OCI-M1 (cell line): Measurements from ENCODE around the gene MATK.

Experiments used
- DNase-seq: peaks from one replicate; lab custom pipeline; 2025; lab: John Stamatoyannopoulos, UW

The MATK gene

DNA sequence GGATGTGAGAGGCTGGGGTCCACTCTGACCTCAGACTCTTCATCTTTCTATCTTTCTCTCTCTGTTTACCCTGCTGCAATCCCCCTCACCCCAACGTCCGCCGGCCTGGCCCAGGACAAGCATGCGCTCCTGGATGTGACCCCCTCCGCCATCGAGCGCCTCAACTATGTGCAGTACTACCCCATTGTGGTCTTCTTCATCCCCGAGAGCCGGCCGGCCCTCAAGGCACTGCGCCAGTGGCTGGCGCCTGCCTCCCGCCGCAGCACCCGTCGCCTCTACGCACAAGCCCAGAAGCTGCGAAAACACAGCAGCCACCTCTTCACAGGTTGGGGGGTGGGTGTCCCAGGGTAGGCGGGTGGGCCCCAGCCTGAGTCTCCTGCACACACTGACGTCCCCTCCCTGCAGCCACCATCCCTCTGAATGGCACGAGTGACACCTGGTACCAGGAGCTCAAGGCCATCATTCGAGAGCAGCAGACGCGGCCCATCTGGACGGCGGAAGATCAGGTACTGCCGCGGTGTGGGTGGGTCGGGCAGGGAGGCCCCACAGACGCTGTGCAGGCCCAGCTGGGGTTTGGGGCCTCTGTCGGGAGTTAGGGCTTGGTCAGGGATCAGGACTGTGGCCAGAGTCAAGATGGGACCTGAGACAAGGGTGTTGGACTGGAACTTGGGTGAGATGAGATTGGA, 39.7 kb downstream of the MATK start:
- no peak for DNase-seq

DNA sequence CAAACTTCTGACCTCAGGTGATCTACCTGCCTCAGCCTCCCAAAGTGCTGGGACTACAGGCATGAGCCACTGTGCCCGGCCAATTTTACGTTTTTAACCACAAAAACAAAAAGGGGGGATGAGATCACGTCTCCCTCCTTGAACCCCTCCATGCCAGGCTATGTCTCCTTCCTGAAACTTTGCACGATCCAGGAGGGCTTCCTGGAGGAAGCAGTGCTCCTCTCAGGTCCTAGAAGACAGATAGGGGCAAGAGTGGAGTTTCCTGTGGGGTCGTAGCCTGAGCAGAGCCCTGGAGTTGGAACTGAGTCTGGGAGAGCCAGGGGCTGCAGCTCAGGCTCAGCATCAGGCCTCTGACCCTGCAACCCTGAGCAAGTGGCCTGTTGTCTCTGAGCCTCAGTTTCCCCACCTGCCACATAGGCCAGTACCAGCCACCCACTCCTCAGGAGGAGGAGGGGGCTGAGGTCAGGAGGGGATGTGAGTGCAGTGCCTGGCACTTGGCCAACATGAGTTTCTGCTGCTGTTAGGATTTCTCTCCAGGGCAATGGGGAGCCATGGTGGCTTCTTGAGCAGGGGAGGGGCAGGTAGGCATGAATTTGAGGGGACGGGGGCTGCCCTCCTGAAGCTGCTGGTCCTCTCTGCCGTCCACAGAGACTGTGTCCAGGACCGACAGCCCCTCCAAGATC, 40.7 kb downstream of the MATK start:
- DNase-seq, result no peak

DNA sequence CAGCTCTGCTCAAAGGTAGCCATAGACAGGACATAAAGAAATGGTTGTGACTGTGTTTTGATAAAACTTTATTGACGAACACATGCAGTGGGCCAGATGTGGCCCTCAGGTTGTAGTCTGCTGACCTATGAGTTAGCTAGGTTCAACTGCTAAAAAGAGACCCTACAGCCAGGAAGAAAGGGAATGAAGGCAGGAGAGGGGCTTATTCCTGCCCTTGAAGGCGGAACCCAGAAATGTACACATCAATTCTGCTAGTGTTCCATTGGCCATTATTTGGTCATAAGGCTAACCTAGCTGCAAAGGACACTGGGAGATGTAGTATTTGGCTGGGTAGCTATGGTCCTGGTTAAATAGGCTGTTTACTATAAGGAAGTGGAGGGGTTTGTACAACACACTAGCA, 42.7 kb downstream of the MATK start:
- DNase-seq, result peak; percentile 65

DNA sequence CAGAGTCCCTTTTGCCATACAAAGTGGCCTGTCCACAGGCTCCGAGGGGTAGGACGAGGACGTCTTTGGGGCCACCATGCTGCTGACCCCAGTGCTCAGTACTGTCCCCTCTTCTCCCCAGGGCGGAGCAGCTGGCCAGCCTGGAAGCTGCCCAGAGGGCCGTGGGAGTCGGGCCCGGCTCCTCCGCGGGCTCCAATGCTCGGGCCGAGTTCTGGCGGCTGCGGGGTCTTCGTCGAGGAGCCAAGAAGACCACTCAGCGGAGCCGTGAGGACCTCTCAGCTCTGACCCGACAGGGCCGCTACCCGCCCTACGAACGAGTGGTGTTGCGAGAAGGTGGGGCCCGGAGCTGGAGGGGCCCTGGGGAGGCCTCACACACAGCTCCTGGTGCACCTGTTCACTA, 45.8 kb downstream of the MATK start:
- no peak for DNase-seq

DNA sequence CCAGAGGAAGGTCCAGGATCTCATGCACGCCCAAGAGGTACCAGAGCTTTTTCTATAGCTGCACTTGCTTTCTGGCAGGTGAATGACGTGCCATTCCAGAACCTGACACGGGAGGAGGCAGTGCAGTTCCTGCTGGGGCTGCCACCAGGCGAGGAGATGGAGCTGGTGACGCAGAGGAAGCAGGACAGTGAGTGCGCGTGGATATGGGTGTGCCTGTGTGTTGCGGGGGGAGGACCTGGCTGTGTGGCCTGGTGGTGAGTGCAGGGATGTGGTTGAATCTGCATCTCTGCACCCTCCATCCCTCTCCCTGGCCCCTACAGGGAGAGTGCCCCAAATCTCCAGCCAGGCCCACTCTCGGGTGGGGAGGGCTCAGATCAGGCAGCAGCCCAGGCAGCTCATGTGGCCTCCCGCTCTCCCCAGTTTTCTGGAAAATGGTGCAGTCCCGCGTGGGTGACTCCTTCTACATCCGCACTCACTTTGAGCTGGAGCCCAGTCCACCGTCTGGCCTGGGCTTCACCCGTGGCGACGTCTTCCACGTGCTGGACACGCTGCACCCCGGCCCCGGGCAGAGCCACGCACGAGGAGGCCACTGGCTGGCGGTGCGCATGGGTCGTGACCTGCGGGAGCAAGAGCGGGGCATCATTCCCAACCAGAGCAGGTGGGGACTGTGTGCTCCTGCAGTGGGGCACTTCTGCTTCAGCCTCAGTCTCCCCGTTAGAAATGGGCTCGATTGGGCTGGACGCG, 47.5 kb downstream of the MATK start:
- no peak for DNase-seq

DNA sequence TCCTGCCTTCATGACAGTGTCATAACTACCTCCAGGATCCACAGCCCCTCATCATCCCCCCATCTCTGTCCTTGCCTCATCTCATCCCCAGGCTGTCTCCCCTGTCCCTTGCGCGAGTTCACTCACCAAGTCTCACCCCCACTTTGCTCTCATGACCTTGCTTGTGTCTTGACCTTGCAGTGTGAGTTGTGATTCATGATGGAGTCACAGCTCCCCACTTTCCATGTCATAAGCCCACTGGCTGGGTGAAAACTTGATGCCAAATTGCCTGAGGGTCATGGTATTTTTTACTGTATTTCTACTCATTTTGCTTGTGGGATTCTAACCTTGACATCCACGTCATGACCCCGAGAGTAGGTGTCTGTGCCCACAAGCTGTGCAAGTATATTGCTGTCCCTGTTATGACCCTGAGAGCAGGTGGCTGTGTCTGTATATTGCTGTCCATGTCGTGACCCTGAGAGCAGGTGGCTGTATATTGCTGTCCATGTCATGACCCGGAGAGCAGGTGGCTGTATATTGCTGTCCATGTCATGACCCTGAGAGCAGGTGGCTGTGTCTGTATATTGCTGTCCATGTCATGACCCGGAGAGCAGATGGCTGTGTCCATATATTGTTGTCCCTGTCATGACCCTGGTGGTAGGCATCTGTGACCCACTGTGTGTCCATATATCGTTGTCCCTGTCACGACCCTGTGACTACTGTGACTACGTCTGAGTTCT, 48.5 kb downstream of the MATK start:
- DNase-seq, result no peak

DNA sequence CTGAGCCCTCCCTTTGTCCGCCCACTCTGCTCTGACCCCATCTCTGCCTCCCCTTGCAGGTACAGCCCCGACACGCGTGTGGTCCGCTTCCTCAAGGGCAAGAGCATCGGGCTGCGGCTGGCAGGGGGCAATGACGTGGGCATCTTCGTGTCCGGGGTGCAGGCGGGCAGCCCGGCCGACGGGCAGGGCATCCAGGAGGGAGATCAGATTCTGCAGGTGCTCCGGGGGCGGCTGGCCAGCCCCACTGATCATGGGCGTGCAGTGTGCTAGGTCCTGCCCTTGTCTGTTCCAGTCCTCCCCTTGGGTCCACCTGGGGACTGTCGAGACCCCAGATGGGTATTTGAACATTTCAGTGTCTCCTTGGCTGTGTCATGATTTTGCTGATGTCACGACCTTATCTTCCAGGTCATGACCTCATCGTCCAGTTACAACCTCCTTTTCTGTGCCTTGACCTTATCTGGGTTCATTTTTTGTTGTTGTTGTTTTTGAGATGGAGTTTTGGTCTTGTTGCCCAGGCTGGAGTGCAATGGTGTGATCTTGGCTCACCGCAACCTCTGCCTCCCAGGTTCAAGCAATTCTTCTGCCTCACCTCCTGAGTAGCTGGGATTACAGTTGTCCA, 50.0 kb downstream of the MATK start:
- DNase-seq, result no peak

DNA sequence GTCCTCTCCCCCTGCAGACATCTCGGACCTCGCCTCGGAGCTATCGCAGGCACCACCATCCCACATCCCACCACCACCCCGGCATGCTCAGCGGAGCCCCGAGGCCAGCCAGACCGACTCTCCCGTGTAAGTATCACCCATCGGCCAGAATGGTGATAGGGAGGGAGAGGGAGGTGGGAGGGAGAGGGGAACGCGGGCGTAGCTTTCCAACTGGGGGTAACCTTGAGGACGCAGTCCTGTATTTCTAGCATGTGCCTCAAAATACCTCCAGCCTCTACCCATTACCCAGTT, 51.9 kb downstream of the MATK start:
- no peak for DNase-seq

DNA sequence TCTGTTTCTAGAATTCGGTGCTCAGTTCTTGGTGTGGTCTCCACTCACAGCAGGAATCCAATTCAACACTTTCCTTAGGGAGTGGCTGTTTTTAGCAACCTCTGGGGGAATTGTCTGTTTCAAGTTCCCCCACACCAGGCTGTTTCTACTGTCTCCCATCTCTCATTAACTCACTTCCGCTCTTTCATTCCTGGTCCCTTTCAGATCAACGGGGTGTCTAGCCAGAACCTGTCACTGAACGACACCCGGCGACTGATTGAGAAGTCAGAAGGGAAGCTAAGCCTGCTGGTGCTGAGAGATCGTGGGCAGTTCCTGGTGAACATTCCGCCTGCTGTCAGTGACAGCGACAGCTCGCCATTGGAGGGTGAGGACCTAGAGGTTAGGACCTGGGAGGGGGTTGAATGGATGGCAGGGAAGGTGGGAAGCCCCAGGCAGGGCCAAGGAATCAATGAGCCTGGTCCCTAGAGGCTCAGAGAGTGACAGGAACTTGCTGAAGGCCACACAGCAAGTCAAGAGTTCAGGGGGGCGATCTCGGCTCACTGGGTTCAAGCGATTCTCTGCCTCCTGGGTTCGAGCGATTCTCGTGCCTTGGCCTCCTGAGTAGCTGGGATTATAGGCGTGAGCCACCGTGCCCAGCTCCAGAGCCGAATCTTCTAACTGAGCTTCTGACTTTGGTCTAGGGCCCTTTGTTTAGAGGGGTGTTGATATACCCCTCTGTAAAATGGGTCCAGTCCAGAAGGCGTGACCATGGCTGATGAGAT, 52.5 kb downstream of the MATK start:
- DNase-seq, result no peak

DNA sequence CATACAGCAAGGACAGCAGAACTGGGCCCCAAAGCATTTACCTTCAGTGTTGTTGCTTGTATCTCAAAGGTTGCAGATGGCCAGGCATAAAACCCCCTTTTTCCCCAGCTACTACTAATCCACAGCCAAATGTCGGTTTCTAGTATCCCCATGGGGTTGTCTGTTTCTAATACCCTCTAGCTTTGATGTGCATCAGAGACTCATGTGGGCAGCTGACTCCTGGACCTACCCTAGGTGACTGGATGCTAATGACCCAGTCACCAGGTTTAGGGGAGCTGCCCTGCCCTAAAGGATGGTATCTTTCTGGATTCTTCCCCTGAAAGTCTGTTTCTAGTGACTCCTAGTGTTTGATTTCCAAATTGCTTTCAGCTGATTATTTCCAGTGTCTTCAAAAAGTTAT, 54.1 kb downstream of the MATK start:
- no peak for DNase-seq

DNA sequence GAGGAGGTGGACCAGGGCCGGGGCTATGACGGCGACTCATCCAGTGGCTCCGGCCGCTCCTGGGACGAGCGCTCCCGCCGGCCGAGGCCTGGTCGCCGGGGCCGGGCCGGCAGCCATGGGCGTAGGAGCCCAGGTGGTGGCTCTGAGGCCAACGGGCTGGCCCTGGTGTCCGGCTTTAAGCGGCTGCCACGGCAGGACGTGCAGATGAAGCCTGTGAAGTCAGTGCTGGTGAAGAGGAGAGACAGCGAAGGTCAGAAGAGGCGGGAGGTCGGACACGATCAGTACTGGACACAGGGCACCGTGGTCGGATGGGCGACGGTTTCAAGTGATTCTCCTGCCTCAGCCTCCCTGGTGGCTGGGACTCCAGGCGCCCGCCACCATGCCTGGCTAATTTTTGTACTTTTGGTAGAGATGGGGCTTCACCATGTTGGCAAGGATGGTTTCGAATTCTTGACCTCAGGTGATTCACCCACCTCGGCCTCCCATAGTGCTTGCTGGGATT, 55.7 kb downstream of the MATK start:
- no peak for DNase-seq
